ENCODE measurements around the gene FGGY.
"Not testable (repeated sequence)": the region's sequence is repeated elsewhere in the genome, so short reads cannot be mapped to it uniquely, and the experiment has no call there.

Gene FGGY

GRCh38 chr1:59442492-59442891 lies 145.6 kb downstream of the FGGY start:
- DNase-seq (ENCODE audit: low read depth in 2 of 2): no peak

- no peak for DNase-seq (ENCODE audit: low read depth in 2 of 2)
Observed at GRCh38 chr1:59443310-59443709, 146.4 kb downstream of the FGGY start.

GRCh38 chr1:59444520-59444919 lies 147.6 kb downstream of the FGGY start:
- DNase-seq (ENCODE audit: low read depth in 2 of 2): no peak

- no peak for DNase-seq (ENCODE audit: low read depth in 2 of 2)
Observed at GRCh38 chr1:59445040-59445439, 148.1 kb downstream of the FGGY start.

- DNase-seq (ENCODE audit: low read depth in 2 of 2): no peak
Observed at GRCh38 chr1:59446257-59446901, 149.5 kb downstream of the FGGY start.

- DNase-seq (ENCODE audit: low read depth in 2 of 2): no peak
Observed at GRCh38 chr1:59452026-59452425, 155.1 kb downstream of the FGGY start.

- no peak for DNase-seq (ENCODE audit: low read depth in 2 of 2)
Observed at GRCh38 chr1:59452559-59452958, 155.7 kb downstream of the FGGY start.

- DNase-seq (ENCODE audit: low read depth in 2 of 2): no peak
Observed at GRCh38 chr1:59453297-59453968, 156.5 kb downstream of the FGGY start.

- DNase-seq (ENCODE audit: low read depth in 2 of 2): no peak
Observed at GRCh38 chr1:59455206-59455605, 158.3 kb downstream of the FGGY start.

- no peak for DNase-seq (ENCODE audit: low read depth in 2 of 2)
Observed at GRCh38 chr1:59457786-59458185, 160.9 kb downstream of the FGGY start.

- no peak for DNase-seq (ENCODE audit: low read depth in 2 of 2)
Observed at GRCh38 chr1:59458884-59459283, 162.0 kb downstream of the FGGY start.

GRCh38 chr1:59462942-59463341 lies 166.0 kb downstream of the FGGY start:
- DNase-seq (ENCODE audit: low read depth in 2 of 2): not testable (repeated sequence)

- DNase-seq (ENCODE audit: low read depth in 2 of 2): not testable (repeated sequence)
Observed at GRCh38 chr1:59465478-59465877, 168.6 kb downstream of the FGGY start.

GRCh38 chr1:59468828-59469428 lies 172.0 kb downstream of the FGGY start:
- no peak for DNase-seq (ENCODE audit: low read depth in 2 of 2)

GRCh38 chr1:59471991-59472570 lies 175.2 kb downstream of the FGGY start:
- DNase-seq (ENCODE audit: low read depth in 2 of 2): not testable (repeated sequence)

GRCh38 chr1:59473831-59474230 lies 176.9 kb downstream of the FGGY start:
- DNase-seq (ENCODE audit: low read depth in 2 of 2): no peak

- no peak for DNase-seq (ENCODE audit: low read depth in 2 of 2)
Observed at GRCh38 chr1:59474496-59474895, 177.6 kb downstream of the FGGY start.

- no peak for DNase-seq (ENCODE audit: low read depth in 2 of 2)
Observed at GRCh38 chr1:59475737-59476136, 178.8 kb downstream of the FGGY start.

GRCh38 chr1:59477286-59477685 lies 180.4 kb downstream of the FGGY start:
- peak in 1 of 2 donors; percentile 11 for DNase-seq (ENCODE audit: low read depth in 2 of 2)

GRCh38 chr1:59477867-59478266 lies 181.0 kb downstream of the FGGY start:
- no peak for DNase-seq (ENCODE audit: low read depth in 2 of 2)

GRCh38 chr1:59478822-59479221 lies 181.9 kb downstream of the FGGY start:
- DNase-seq (ENCODE audit: low read depth in 2 of 2): no peak

GRCh38 chr1:59480188-59480888 lies 183.4 kb downstream of the FGGY start:
- DNase-seq (ENCODE audit: low read depth in 2 of 2): no peak

All from stimulated activated CD8-positive, alpha-beta memory T cell treated with anti-CD3 and anti-CD28 coated beads, Interleukin-15, amount 100 ng/mL, for 4 hours (primary cell).